ENCODE results near the gene ANKRD10. TPM values are rescaled to one million over a fixed set of nuclear protein-coding genes. Genes with fewer than 3 reads are reported as not detected.

ANKRD10 gene
- total RNA-seq, 1 experiment from 2014 or later = 159 TPM

DNA sequence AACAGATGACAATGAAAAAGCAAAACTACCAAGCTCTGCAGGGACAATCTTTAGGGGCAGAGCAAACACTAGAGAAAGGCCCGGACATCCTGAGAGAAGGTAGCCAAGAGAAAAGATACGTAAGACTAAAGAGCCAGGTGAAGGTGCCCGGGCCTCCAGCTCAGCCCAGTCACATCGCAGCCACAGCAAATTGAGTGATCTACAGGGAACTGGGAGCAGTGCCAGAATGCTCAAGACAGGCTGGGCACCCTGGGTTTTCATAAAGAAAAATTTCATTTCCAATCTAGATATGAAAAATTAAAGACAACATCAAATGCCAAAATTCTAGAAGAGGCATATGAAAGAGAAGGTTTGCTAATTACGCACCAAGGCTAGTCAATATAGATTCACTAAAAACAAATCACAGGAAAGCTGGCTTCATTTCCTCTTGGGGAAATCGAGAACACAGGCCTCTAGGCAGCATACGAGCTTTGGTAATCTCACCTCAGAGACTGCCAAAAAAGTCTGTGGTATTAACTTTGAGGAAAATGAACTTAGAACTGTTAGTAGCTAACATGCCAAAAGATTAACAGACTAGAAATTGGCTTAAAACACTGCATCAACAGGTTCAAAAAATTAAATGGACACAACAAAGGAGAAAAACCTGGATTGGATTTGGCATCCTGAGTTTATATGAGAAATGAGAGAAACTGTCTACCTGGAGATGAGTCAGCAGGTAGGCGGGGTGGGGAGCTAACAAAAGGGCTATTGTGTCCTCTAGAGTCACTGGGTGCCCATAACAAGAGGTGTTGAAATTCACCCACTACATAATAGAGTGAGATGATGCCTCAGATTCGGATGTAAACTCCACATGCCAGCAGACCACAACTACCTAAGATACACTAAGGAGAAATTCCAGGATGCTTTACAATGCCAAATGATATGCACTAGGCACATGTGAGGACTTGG is 6.6 kb downstream of the ANKRD10 start:
- H3K27me3 Mint-ChIP-seq (ENCODE audit: low read depth) = no peaks in the 10 kb centered on the region
- Histone ChIP-seq H4K8ac (replicated peaks; ENCODE audit: insufficient read length, low read depth, low read length) (no peak overlapping the region), H3K27ac (ENCODE audit: insufficient read length, low read depth, low read length) (peak overlapping the region; percentile 59), H2BK120ac (ENCODE audit: low read depth, low read length, poor library complexity, severe bottlenecking) (no peak overlapping the region), H3T11ph (ENCODE audit: low read length) (peak overlapping the region; percentile 72), H3K14ac (ENCODE audit: insufficient read depth, low read length) (peak overlapping the region; percentile 64; the same call in 1 of the 2 replicates), H3K18ac (ENCODE audit: insufficient read length, low read depth, low read length) (no peak overlapping the region), H3K23me2 (ENCODE audit: insufficient read length, low read depth, low read length, poor library complexity, severe bottlenecking) (peaks cover 10% of the 10 kb centered on the region), H2BK5ac (ENCODE audit: insufficient read length, low read length) (no peak overlapping the region), H2AK5ac (ENCODE audit: insufficient read length, low read length) (no peak overlapping the region), H3K4me2 (ENCODE audit: insufficient read depth, insufficient read length, low read length) (peak overlapping the region; percentile 59), H2AFZ (ENCODE audit: low read length) (no peak overlapping the region), H4K5ac (ENCODE audit: insufficient read length, low read depth, low read length) (no peak overlapping the region), H3K4ac (ENCODE audit: low read depth, low read length) (no peak overlapping the region; the same call in 1 of the 2 replicates), H3K79me1 (ENCODE audit: insufficient read depth, low read depth, low read length, poor library complexity, severe bottlenecking) (no peaks in the 10 kb centered on the region), H3K4me1 (ENCODE audit: insufficient read depth, low read length) (peaks cover 20% of the 10 kb centered on the region), H2BK12ac (ENCODE audit: insufficient read length, low read depth, low read length) (peak overlapping the region; percentile 51), H3K9ac (ENCODE audit: extremely low read depth, insufficient read length, low read length) (peak overlapping the region; percentile 39), H4K20me1 (ENCODE audit: control insufficient read depth, insufficient read depth, insufficient read length) (no peaks in the 10 kb centered on the region), H3K23ac (ENCODE audit: insufficient read length, low read depth, low read length) (no peak overlapping the region), H3K56ac (ENCODE audit: insufficient read length, low read depth, low read length) (no peak overlapping the region), H4K91ac (ENCODE audit: insufficient read length, low read depth, low read length) (no peak overlapping the region), H2BK15ac (ENCODE audit: low read depth, low read length) (no peak overlapping the region), H3K79me2 (ENCODE audit: insufficient read depth, low read length) (peaks cover 59% of the 10 kb centered on the region), H2BK20ac (ENCODE audit: low read depth, low read length, poor library complexity, severe bottlenecking) (no peak overlapping the region), H3K27me3 (ENCODE audit: insufficient read depth, low read length) (no peaks in the 10 kb centered on the region), H3K9me3 (ENCODE audit: control insufficient read depth, low read depth, low read length) (no peaks in the 10 kb centered on the region)
- H3K9me3 Mint-ChIP-seq = no peaks in the 10 kb centered on the region
- H3K36me3 Mint-ChIP-seq (ENCODE audit: insufficient read depth in 1 of 3, low read depth in 3 of 3) = peaks cover 26 to 66% (median 66%) of the 10 kb centered on the region in 3 experiments
- TF ChIP-seq CTCF (conservative IDR thresholded peaks at IDR 0.05) = no peak
- peaks cover 71 to 74% of the 10 kb centered on the region in 2 experiments for H3K4me1 Mint-ChIP-seq
- H3K4me3 Mint-ChIP-seq = peak overlapping the region; percentile 42 to 67
- no CpG with 5 or more reads among the region's 9 CpGs for WGBS (ENCODE audit: extremely low coverage, insufficient read length, low lambda C conversion rate)
- H3K27ac Mint-ChIP-seq = peak overlapping the region; percentile 92 to 99 (median 98); a peak in 6 of 7 replicates
- DNase-seq = peak; percentile 81
